GM23338 (cell line): ENCODE results near the gene CD48. TPM values are rescaled to one million over a fixed set of nuclear protein-coding genes. Genes with fewer than 3 reads are reported as not detected.

Source experiments
- ATAC-seq: fragments of 200-7000 bp; cut with Tn5 transposase; 3 replicates; pipeline ENCODE4 v1.9.1; 2020
- DNase-seq: peaks from one replicate; pipeline ENCODE4 v3.0.0-alpha.2; 2015; ENCODE audit warnings: low spot score
- H2AFZ ChIP-seq: fragments of 200-600 bp; sonication (generic); 2 replicates; pipeline ENCODE4 v1.8.0; 2016; ENCODE audit warnings: antibody characterized with exemption, mild to moderate bottlenecking, moderate library complexity
- H3F3A ChIP-seq: fragments of 200-600 bp; sonication (generic); replicated peaks from 2 replicates; pipeline ENCODE4 v1.8.0; 2017; ENCODE audit warnings: antibody characterized with exemption, mixed run types, low read depth
- H3K27ac ChIP-seq: fragments of 200-600 bp; sonication (generic); 2 replicates; pipeline ENCODE4 v1.6.1; 2016; ENCODE audit warnings: low read depth
- H3K27me3 ChIP-seq: fragments of 200-600 bp; sonication (generic); 2 replicates; pipeline ENCODE4 v1.8.0; 2016; ENCODE audit warnings: mild to moderate bottlenecking, mixed run types, moderate library complexity; ENCODE audit not compliant: insufficient read depth
- H3K36me3 ChIP-seq: fragments of 200-600 bp; sonication (generic); 2 replicates; pipeline ENCODE4 v1.8.0; 2016; ENCODE audit warnings: mild to moderate bottlenecking; ENCODE audit not compliant: insufficient read depth
- H3K4me1 ChIP-seq: fragments of 200-600 bp; sonication (generic); 2 replicates; pipeline ENCODE4 v1.8.0; 2016; ENCODE audit warnings: mild to moderate bottlenecking, moderate library complexity; ENCODE audit not compliant: insufficient read depth
- H3K4me2 ChIP-seq: fragments of 200-600 bp; sonication (generic); 2 replicates; pipeline ENCODE4 v1.7.1; 2017; ENCODE audit warnings: mixed run types
- H3K4me3 ChIP-seq: fragments of 200-600 bp; sonication (generic); 2 replicates; pipeline ENCODE4 v1.6.1; 2016; ENCODE audit warnings: mixed run types
- H3K79me2 ChIP-seq: fragments of 200-600 bp; sonication (generic); replicated peaks from 2 replicates; pipeline ENCODE4 v1.8.0; 2017; ENCODE audit warnings: mild to moderate bottlenecking; ENCODE audit not compliant: insufficient read depth
- H3K9me2 ChIP-seq: fragments of 200-600 bp; sonication (generic); 2 replicates; pipeline ENCODE4 v1.8.0; 2017; ENCODE audit not compliant: insufficient read depth
- H4K20me1 ChIP-seq: fragments of 200-600 bp; sonication (generic); replicated peaks from 2 replicates; pipeline ENCODE4 v1.8.0; 2017; ENCODE audit warnings: mild to moderate bottlenecking; ENCODE audit not compliant: insufficient read depth
- H3K27ac Mint-ChIP-seq: 2 replicates; pipeline ENCODE4 v1.8.0; 2020; ENCODE audit warnings: inconsistent platforms, mild to moderate bottlenecking, moderate library complexity, mixed read lengths
- H3K27me3 Mint-ChIP-seq: 3 replicates; pipeline ENCODE4 v1.8.0; 2022; ENCODE audit warnings: low read depth, mild to moderate bottlenecking, moderate library complexity, mixed read lengths, inconsistent platforms; ENCODE audit not compliant: insufficient read depth, poor library complexity
- H3K36me3 Mint-ChIP-seq: 3 replicates; pipeline ENCODE4 v1.8.0; 2021; ENCODE audit warnings: low read depth, mild to moderate bottlenecking, inconsistent platforms, moderate library complexity, mixed read lengths
- H3K4me1 Mint-ChIP-seq: 3 replicates; pipeline ENCODE4 v1.8.0; 2020; ENCODE audit warnings: mild to moderate bottlenecking, inconsistent platforms, mixed read lengths
- H3K4me3 Mint-ChIP-seq: 3 replicates; pipeline ENCODE4 v1.8.0; 2021; ENCODE audit warnings: moderate library complexity, mild to moderate bottlenecking, inconsistent platforms, mixed read lengths
- H3K9me3 Mint-ChIP-seq: 3 replicates; pipeline ENCODE4 v1.8.0; 2020; ENCODE audit warnings: moderate library complexity, mild to moderate bottlenecking, inconsistent platforms, mixed read lengths
- CREB1 ChIP-seq: fragments of 250-450 bp; sonication (Bioruptor Pico); IDR thresholded peaks from 2 replicates; pipeline ENCODE4 v1.5.0; 2020; ENCODE audit warnings: low read depth, mild to moderate bottlenecking, moderate library complexity
- CTCF ChIP-seq, 2 experiments: fragments of 200-600 bp in 1 of 2; sonication (generic) in 1 of 2; conservative IDR thresholded peaks; 2 replicates each; pipeline versions ENCODE4 v1.5.1 to v1.6.1; 2016 to 2017; ENCODE audit warnings: antibody characterized with exemption in 2 of 2, low read depth in 2 of 2, mild to moderate bottlenecking in 2 of 2, moderate library complexity in 1 of 2
- ETS1 ChIP-seq: IDR thresholded peaks from 2 replicates; pipeline ENCODE4 v1.6.1; 2016; ENCODE audit warnings: antibody characterized with exemption
- EZH2 ChIP-seq: fragments of 200-600 bp; sonication (generic); IDR thresholded peaks from one replicate; pipeline ENCODE4 v1.8.0; 2017; ENCODE audit warnings: antibody characterized with exemption, mild to moderate bottlenecking, low read depth; ENCODE audit not compliant: unreplicated experiment
- JUNB ChIP-seq: IDR thresholded peaks from one replicate; pipeline ENCODE4 v1.6.1; 2016; ENCODE audit warnings: antibody characterized with exemption; ENCODE audit not compliant: unreplicated experiment
- NANOG ChIP-seq: IDR thresholded peaks from 2 replicates; pipeline ENCODE4 v1.6.1; 2016; ENCODE audit warnings: antibody characterized with exemption, borderline replicate concordance
- POLR2AphosphoS5 ChIP-seq: IDR thresholded peaks from 2 replicates; pipeline ENCODE4 v1.6.1; 2016; ENCODE audit warnings: antibody characterized with exemption, low read depth
- REST ChIP-seq: IDR thresholded peaks from one replicate; pipeline ENCODE4 v1.6.1; 2018; ENCODE audit warnings: antibody characterized with exemption; ENCODE audit not compliant: unreplicated experiment
- STAT1 ChIP-seq: IDR thresholded peaks from one replicate; pipeline ENCODE4 v1.6.1; 2016; ENCODE audit warnings: antibody characterized with exemption; ENCODE audit not compliant: unreplicated experiment
- ZNF331 ChIP-seq: fragments of 250-450 bp; sonication (Bioruptor Pico); IDR thresholded peaks from 2 replicates; pipeline ENCODE4 v1.5.0; 2020; ENCODE audit warnings: low read depth, mild to moderate bottlenecking, moderate library complexity
- ZNF462 ChIP-seq: fragments of 250-450 bp; sonication (Bioruptor Pico); IDR thresholded peaks from 2 replicates; pipeline ENCODE4 v1.5.0; 2020; ENCODE audit warnings: mild to moderate bottlenecking, moderate library complexity
- polyA plus RNA-seq: library from polyadenylated mRNA; unstranded; fragments of >200 nt; fragmentation: Nextera tagmentation; extraction: Ambion mirVana; gene quantifications from 2 replicates; pipeline ENCODE4 v1.2.1, GENCODE V29; 2016
- total RNA-seq: library from RNA; depleted of rRNA; stranded (reverse); fragments of >200 nt; shearing (Covaris generic); gene quantifications from 2 replicates; pipeline ENCODE4 v1.2.3, GENCODE V29; 2014

The CD48 gene
- total and polyA plus RNA-seq, 2 experiments from 2014 or later = 0.34 to 0.45 TPM

GRCh38 chr1:160734301-160734700, 22.7 kb upstream of the CD48 start (continued):
- no peak for TF ChIP-seq REST
- TF ChIP-seq CREB1 (CRISPR knock-in tag) = no peak
- TF ChIP-seq STAT1 = no peak
- no peak for TF ChIP-seq EZH2
- no peak for TF ChIP-seq CTCF (conservative IDR thresholded peaks at IDR 0.05; ENCODE audit: low read depth in 2 of 2)
- no peak for TF ChIP-seq ETS1

GRCh38 chr1:160733898-160734297, 22.3 kb upstream of the CD48 start:
- no peaks in the 10 kb centered on the region for H3K79me2 ChIP-seq
- Mint-ChIP-seq H3K27me3 (no peaks in the 10 kb centered on the region), H3K4me3 (no peak overlapping the region), H3K9me3 (peaks cover 20% of the 10 kb centered on the region), H3K4me1 (no peaks in the 10 kb centered on the region), H3K27ac (no peak overlapping the region), H3K36me3 (peaks cover 8% of the 10 kb centered on the region; the same call in 2 of the 3 replicates)
- H3K36me3 ChIP-seq = no peaks in the 10 kb centered on the region
- H3K4me2 ChIP-seq = no peak overlapping the region
- no peak overlapping the region for H3K4me3 ChIP-seq
- DNase-seq (no peak), ATAC-seq (no peak)
- no peaks in the 10 kb centered on the region for H4K20me1 ChIP-seq
- H3K27ac ChIP-seq = no peak overlapping the region
- peaks cover 3% of the 10 kb centered on the region; the same call in 1 of the 2 replicates for H3K9me2 ChIP-seq
- no peaks in the 10 kb centered on the region for H3K4me1 ChIP-seq
- H3F3A ChIP-seq = no peaks in the 10 kb centered on the region
- H3K27me3 ChIP-seq = no peaks in the 10 kb centered on the region
- no peak overlapping the region for H2AFZ ChIP-seq
- TF ChIP-seq NANOG = no peak
- no peak for TF ChIP-seq EZH2
- TF ChIP-seq POLR2AphosphoS5 = no peak
- no peak for TF ChIP-seq ZNF462 (CRISPR knock-in tag)
- no peak for TF ChIP-seq ETS1
- TF ChIP-seq JUNB = no peak
- no peak for TF ChIP-seq CREB1 (CRISPR knock-in tag)
- TF ChIP-seq STAT1 = no peak
- no peak for TF ChIP-seq ZNF331 (CRISPR knock-in tag)
